Keratinocyte (primary cell): ENCODE measurements around the gene ELOVL6. TPM values are rescaled to one million over a fixed set of nuclear protein-coding genes. Genes with fewer than 3 reads are reported as not detected.

Experiments
- DNase-seq: peaks from one replicate; pipeline ENCODE4 v3.0.0-alpha.2; 2011; ENCODE audit warnings: low read depth, missing footprints, low spot score
- FAIRE-seq: peaks from 2 replicates; lab custom pipeline; 2011; peaks lifted over from hg19 to GRCh38; lab: Jason Lieb, UNC
- H2AFZ ChIP-seq: 2 replicates; pipeline ENCODE4 v1.6.0; 2012; ENCODE audit warnings: low read length, control low read depth, inconsistent platforms; ENCODE audit not compliant: control insufficient read depth
- H3K27ac ChIP-seq: 2 replicates; pipeline ENCODE4 v1.5.1; 2011; ENCODE audit warnings: low read length; ENCODE audit not compliant: control insufficient read depth, insufficient read depth
- H3K27me3 ChIP-seq: 3 replicates; pipeline ENCODE4 v1.6.0; 2011; ENCODE audit warnings: low read length; ENCODE audit not compliant: control insufficient read depth, insufficient read depth; ENCODE audit errors: extremely low read depth
- H3K36me3 ChIP-seq, 2 experiments: 2 replicates in 1 of 2; 3 replicates in 1 of 2; pipeline ENCODE4 v1.5.1; 2011; ENCODE audit warnings: low read length in 2 of 2, mild to moderate bottlenecking in 1 of 2; ENCODE audit not compliant: control insufficient read depth in 2 of 2, insufficient read depth in 2 of 2; ENCODE audit errors: extremely low read depth in 1 of 2
- H3K4me1 ChIP-seq: 3 replicates; pipeline ENCODE4 v1.5.1; 2011; ENCODE audit warnings: low read length; ENCODE audit not compliant: control insufficient read depth, insufficient read depth; ENCODE audit errors: extremely low read depth
- H3K4me2 ChIP-seq: 3 replicates; pipeline ENCODE4 v1.6.0; 2011; ENCODE audit warnings: low read depth, low read length; ENCODE audit not compliant: control insufficient read depth, insufficient read depth; ENCODE audit errors: extremely low read depth
- H3K4me3 ChIP-seq, 3 experiments: fragments of 200-600 bp in 1 of 3; sonication (generic) in 1 of 3; 2 replicates in 2 of 3; 3 replicates in 1 of 3; pipeline ENCODE4 v1.5.1; 2011 to 2016; ENCODE audit warnings: low read length in 3 of 3, mild to moderate bottlenecking in 3 of 3, control low read depth in 2 of 3, inconsistent platforms in 1 of 3, low read depth in 1 of 3, mixed read lengths in 1 of 3, mixed run types in 1 of 3, moderate library complexity in 1 of 3; ENCODE audit not compliant: control insufficient read depth in 2 of 3, insufficient read depth in 2 of 3; ENCODE audit errors: extremely low read depth in 1 of 3
- H3K79me2 ChIP-seq: 2 replicates; pipeline ENCODE4 v1.6.0; 2012; ENCODE audit warnings: low read length; ENCODE audit not compliant: control insufficient read depth, insufficient read depth
- H3K9ac ChIP-seq: 3 replicates; pipeline ENCODE4 v1.6.0; 2011; ENCODE audit warnings: low read length; ENCODE audit not compliant: control insufficient read depth, insufficient read depth; ENCODE audit errors: extremely low read depth
- H3K9me1 ChIP-seq: 3 replicates; pipeline ENCODE4 v1.6.0; 2011; ENCODE audit warnings: low read length; ENCODE audit not compliant: control insufficient read depth, insufficient read depth; ENCODE audit errors: extremely low read depth
- H3K9me3 ChIP-seq: 2 replicates; pipeline ENCODE4 v1.5.1; 2012; ENCODE audit warnings: low read depth, low read length; ENCODE audit not compliant: control insufficient read depth
- H4K20me1 ChIP-seq: 3 replicates; pipeline ENCODE4 v1.6.0; 2011; ENCODE audit warnings: low read length; ENCODE audit not compliant: control insufficient read depth, insufficient read depth; ENCODE audit errors: extremely low read depth
- CTCF ChIP-seq, 3 experiments: IDR thresholded peaks in 1 of 3; conservative IDR thresholded peaks in 1 of 3; optimal IDR thresholded peaks in 1 of 3; 2 replicates in 2 of 3; 3 replicates in 1 of 3; pipeline versions ENCODE3 to v1.5.1; 2011; ENCODE audit warnings: low read length in 3 of 3, mild to moderate bottlenecking in 3 of 3, moderate library complexity in 2 of 3, control low read depth in 1 of 3, inconsistent platforms in 1 of 3; ENCODE audit not compliant: insufficient read depth in 2 of 3; ENCODE audit errors: extremely low read depth in 1 of 3
- EZH2 ChIP-seq: IDR thresholded peaks from one replicate; pipeline ENCODE4 v1.6.1; 2012; ENCODE audit warnings: inconsistent platforms, mild to moderate bottlenecking, low read length, moderate library complexity
- dilution Hi-C: fragments of 300-500 bp; cut with MboI; formaldehyde crosslinking; loops from one replicate; pipeline ENCODE4 v1.7.0; 2020; ENCODE audit warnings: low sequenced_read_pairs; ENCODE audit not compliant: extremely low pct_ligation_motif_present
- polyA plus RNA-seq, 5 experiments: library from polyadenylated mRNA; depleted of rRNA in 3 of 5; stranded (reverse) in 3 of 5; stranded (forward) in 1 of 5; unstranded in 1 of 5; fragments of >200 nt; gene quantifications; 1 replicate in 1 of 5; 2 replicates in 3 of 5; 3 replicates in 1 of 5; pipeline versions ENCODE4 v1.2.1 to v1.2.3, GENCODE V29; 2011 to 2012; ENCODE audit warnings: missing spikeins in 2 of 5, low read depth in 1 of 5, low replicate concordance in 1 of 5

Gene ELOVL6
- polyA plus RNA-seq, 1 donor (not counting 4 experiments of a cell fraction or from before 2014, with no cell fraction given): 65.9 TPM

- Histone ChIP-seq H3K36me3 (no peaks in the 10 kb centered on the region), H3K4me3 (no peak overlapping the region), H3K9me1 (no peaks in the 10 kb centered on the region), H3K4me2 (no peak overlapping the region), H3K27me3 (no peaks in the 10 kb centered on the region), H3K9me3 (no peaks in the 10 kb centered on the region), H3K27ac (no peak overlapping the region), H4K20me1 (no peaks in the 10 kb centered on the region), H3K79me2 (no peaks in the 10 kb centered on the region), H2AFZ (no peak overlapping the region), H3K4me1 (no peaks in the 10 kb centered on the region), H3K9ac (no peak overlapping the region)
- TF ChIP-seq EZH2: no peak
- no peak for TF ChIP-seq CTCF (optimal IDR thresholded peaks at IDR 0.05 in 1 of 3, IDR thresholded peaks at IDR 0.05 in 1 of 3, conservative IDR thresholded peaks at IDR 0.05 in 1 of 3; ENCODE audit: extremely low read depth in 1 of 3, insufficient read depth in 2 of 3, low read length in 3 of 3)
- dilution Hi-C loops: no loop called here
- DNase-seq (no peak), FAIRE-seq (no peak)
Measured at GRCh38 chr4:110207233-110207632, 8.8 kb upstream of the ELOVL6 start.

GRCh38 chr4:110202024-110202423, 3.6 kb upstream of the ELOVL6 start:
- no peak for TF ChIP-seq CTCF (optimal IDR thresholded peaks at IDR 0.05 in 1 of 3, IDR thresholded peaks at IDR 0.05 in 1 of 3, conservative IDR thresholded peaks at IDR 0.05 in 1 of 3; ENCODE audit: extremely low read depth in 1 of 3, insufficient read depth in 2 of 3, low read length in 3 of 3)
- no peak for TF ChIP-seq EZH2
- H3K36me3 ChIP-seq: no peaks in the 10 kb centered on the region
- no peak overlapping the region for H2AFZ ChIP-seq
- FAIRE-seq: no peak
- H3K9me3 ChIP-seq: no peaks in the 10 kb centered on the region
- peaks cover 2% of the 10 kb centered on the region for H3K4me1 ChIP-seq
- H3K79me2 ChIP-seq: peaks cover 13% of the 10 kb centered on the region
- dilution Hi-C loops: no loop called here
- H3K9ac ChIP-seq: no peak overlapping the region
- no peak for DNase-seq
- H3K4me2 ChIP-seq: no peak overlapping the region
- H4K20me1 ChIP-seq: no peaks in the 10 kb centered on the region
- no peak overlapping the region for H3K4me3 ChIP-seq
- no peak overlapping the region for H3K27ac ChIP-seq
- H3K27me3 ChIP-seq: no peaks in the 10 kb centered on the region
- H3K9me1 ChIP-seq: no peaks in the 10 kb centered on the region
